HEK293T (cell line): ENCODE results near the gene FSD2.

Experiments used
- CTBP1 ChIP-seq: fragments of 450-650 bp; IDR thresholded peaks from 2 replicates; pipeline ENCODE4 v1.6.1; 2016; ENCODE audit warnings: borderline replicate concordance
- FOXM1 ChIP-seq: fragments of 450-650 bp; IDR thresholded peaks from 2 replicates; pipeline ENCODE4 v1.6.1; 2017; ENCODE audit warnings: mild to moderate bottlenecking, borderline replicate concordance
- TARDBP ChIP-seq: fragments of 450-650 bp; IDR thresholded peaks from 2 replicates; pipeline ENCODE4 v1.6.1; 2016

DNA sequence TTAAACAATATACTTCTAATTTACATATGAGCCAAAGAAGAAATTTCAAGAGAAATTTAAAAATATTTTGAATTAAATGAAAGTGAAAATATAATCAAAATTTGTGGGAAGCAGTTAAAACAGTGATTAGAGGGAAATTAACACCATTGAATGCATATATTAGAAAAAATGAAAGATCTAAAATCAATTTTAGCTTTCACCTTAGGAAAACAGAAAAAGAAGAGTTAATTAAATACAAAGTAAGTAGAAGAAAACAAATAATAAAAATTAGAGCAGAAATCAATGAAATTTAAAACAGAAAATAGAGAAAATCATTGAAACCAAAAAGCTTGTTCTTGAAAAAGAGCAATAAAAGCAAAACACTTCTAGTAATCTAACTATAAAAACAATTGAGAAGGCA, 57.6 kb downstream of the FSD2 start:
- no peak for TF ChIP-seq CTBP1
- no peak for TF ChIP-seq FOXM1
- no peak for TF ChIP-seq TARDBP
